ENCODE results near the gene TECTB. TPM values are rescaled to one million over a fixed set of nuclear protein-coding genes. Genes with fewer than 3 reads are reported as not detected.
"Not testable (repeated sequence)": the region's sequence is repeated elsewhere in the genome, so short reads cannot be mapped to it uniquely, and the experiment has no call there.

The TECTB gene
- total and polyA plus RNA-seq, 5 experiments from 2014 or later, result not detected

GRCh38 chr10:112250555-112250954, 32.6 kb upstream of the TECTB start:
- DNase-seq, result no peak
- peaks cover 0 to 9% (median 4%) of the 10 kb centered on the region in 5 donors for H3K27me3 Mint-ChIP-seq
- POLR2A ChIA-PET, result no interaction called here

GRCh38 chr10:112251238-112251637, 32.0 kb upstream of the TECTB start:
- Mint-ChIP-seq H3K9me3 (peaks cover 0 to 30% (median 16%) of the 10 kb centered on the region in 9 donors), H3K36me3 (peaks cover 0 to 16% (median 0%) of the 10 kb centered on the region in 3 donors)
- ATAC-seq, POLR2A ChIA-PET, DNase-seq, H3K27me3 Mint-ChIP-seq, H3K4me1 Mint-ChIP-seq, H3K27ac Mint-ChIP-seq, H3K4me3 Mint-ChIP-seq: not testable (repeated sequence)

More at GRCh38 chr10:112250555-112250954, 32.6 kb upstream of the TECTB start:
- no peak overlapping the region for H3K27ac Mint-ChIP-seq
- H3K9me3 Mint-ChIP-seq, result peaks cover 0 to 30% (median 16%) of the 10 kb centered on the region in 9 donors
- no peak for ATAC-seq
- peaks cover 0 to 16% (median 0%) of the 10 kb centered on the region in 3 donors for H3K36me3 Mint-ChIP-seq
- no peak overlapping the region for H3K4me3 Mint-ChIP-seq
- no peaks in the 10 kb centered on the region for H3K4me1 Mint-ChIP-seq

- Mint-ChIP-seq H3K9me3 (peaks cover 0 to 6% (median 0%) of the 10 kb centered on the region in 9 donors), H3K36me3 (no peaks in the 10 kb centered on the region)
- no peak for DNase-seq
Observed at GRCh38 chr10:112258407-112258806, 24.8 kb upstream of the TECTB start.

GRCh38 chr10:112259688-112260087, 23.5 kb upstream of the TECTB start:
- peaks cover 0 to 6% (median 0%) of the 10 kb centered on the region in 9 donors for H3K9me3 Mint-ChIP-seq
- no peaks in the 10 kb centered on the region for H3K36me3 Mint-ChIP-seq
- no peaks in the 10 kb centered on the region for H3K4me1 Mint-ChIP-seq
- no peak overlapping the region for H3K27ac Mint-ChIP-seq
- POLR2A ChIA-PET, result no interaction called here
- H3K4me3 Mint-ChIP-seq, result no peak overlapping the region
- peaks cover 0 to 12% (median 6%) of the 10 kb centered on the region in 5 donors for H3K27me3 Mint-ChIP-seq
- DNase-seq, result no peak
- no peak for ATAC-seq

More at GRCh38 chr10:112258407-112258806, 24.8 kb upstream of the TECTB start:
- Mint-ChIP-seq H3K27ac (no peak overlapping the region), H3K27me3 (peaks cover 0 to 12% (median 9%) of the 10 kb centered on the region in 5 donors), H3K4me1 (no peaks in the 10 kb centered on the region), H3K4me3 (no peak overlapping the region)
- ATAC-seq, result no peak
- POLR2A ChIA-PET, result no interaction called here

- H3K27ac Mint-ChIP-seq, result no peak overlapping the region
- ATAC-seq (no peak), DNase-seq (no peak)
- no peaks in the 10 kb centered on the region for H3K4me1 Mint-ChIP-seq
- H3K27me3 Mint-ChIP-seq, result peaks cover 0 to 12% (median 6%) of the 10 kb centered on the region in 5 donors
- H3K4me3 Mint-ChIP-seq, result no peak overlapping the region
- H3K9me3 Mint-ChIP-seq, result no peaks in the 10 kb centered on the region
- POLR2A ChIA-PET, result no interaction called here
- no peaks in the 10 kb centered on the region for H3K36me3 Mint-ChIP-seq
Observed at GRCh38 chr10:112260831-112261230, 22.4 kb upstream of the TECTB start.

GRCh38 chr10:112261281-112261822, 21.8 kb upstream of the TECTB start:
- H3K27me3 Mint-ChIP-seq, result peaks cover 0 to 12% (median 6%) of the 10 kb centered on the region in 5 donors
- DNase-seq, result no peak
- H3K4me1 Mint-ChIP-seq, result no peaks in the 10 kb centered on the region
- POLR2A ChIA-PET, result no interaction called here
- H3K36me3 Mint-ChIP-seq, result no peaks in the 10 kb centered on the region
- no peak overlapping the region for H3K27ac Mint-ChIP-seq
- H3K4me3 Mint-ChIP-seq, result no peak overlapping the region
- no peak for ATAC-seq
- H3K9me3 Mint-ChIP-seq, result no peaks in the 10 kb centered on the region

GRCh38 chr10:112262546-112262945, 20.7 kb upstream of the TECTB start:
- Mint-ChIP-seq H3K4me1 (no peaks in the 10 kb centered on the region), H3K27ac (no peak overlapping the region), H3K27me3 (peaks cover 0 to 9% (median 6%) of the 10 kb centered on the region in 5 donors), H3K36me3 (no peaks in the 10 kb centered on the region), H3K9me3 (no peaks in the 10 kb centered on the region), H3K4me3 (no peak overlapping the region)
- no peak for DNase-seq
- ATAC-seq, result no peak
- POLR2A ChIA-PET, result no interaction called here

- Mint-ChIP-seq H3K27me3 (peaks cover 1 to 9% (median 6%) of the 10 kb centered on the region in 5 donors), H3K9me3 (no peaks in the 10 kb centered on the region), H3K4me3 (no peak overlapping the region), H3K4me1 (no peaks in the 10 kb centered on the region), H3K36me3 (no peaks in the 10 kb centered on the region), H3K27ac (no peak overlapping the region)
- ATAC-seq (no peak), DNase-seq (no peak)
- POLR2A ChIA-PET, result no interaction called here
Observed at GRCh38 chr10:112265745-112266144, 17.5 kb upstream of the TECTB start.

GRCh38 chr10:112269266-112269665, 13.9 kb upstream of the TECTB start:
- Mint-ChIP-seq H3K9me3 (no peaks in the 10 kb centered on the region), H3K27ac (peak overlapping the region in 1 of 10 donors; percentile 28), H3K4me1 (no peaks in the 10 kb centered on the region), H3K4me3 (no peak overlapping the region), H3K27me3 (peaks cover 1 to 7% (median 4%) of the 10 kb centered on the region in 5 donors), H3K36me3 (no peaks in the 10 kb centered on the region)
- POLR2A ChIA-PET, result no interaction called here
- DNase-seq (no peak), ATAC-seq (no peak)

GRCh38 chr10:112271982-112272381, 11.2 kb upstream of the TECTB start:
- Mint-ChIP-seq H3K27ac (no peak overlapping the region), H3K4me3 (no peak overlapping the region), H3K36me3 (no peaks in the 10 kb centered on the region), H3K9me3 (no peaks in the 10 kb centered on the region), H3K4me1 (no peaks in the 10 kb centered on the region), H3K27me3 (peaks cover 1 to 7% (median 4%) of the 10 kb centered on the region in 5 donors)
- POLR2A ChIA-PET, result no interaction called here
- no peak for DNase-seq
- ATAC-seq, result no peak

GRCh38 chr10:112274831-112275230, 8.4 kb upstream of the TECTB start:
- Mint-ChIP-seq H3K27me3 (peaks cover 2 to 19% (median 10%) of the 10 kb centered on the region in 5 donors), H3K4me3 (no peak overlapping the region), H3K4me1 (no peaks in the 10 kb centered on the region), H3K36me3 (no peaks in the 10 kb centered on the region), H3K9me3 (no peaks in the 10 kb centered on the region), H3K27ac (no peak overlapping the region)
- no peak for DNase-seq
- POLR2A ChIA-PET, result no interaction called here
- no peak for ATAC-seq

GRCh38 chr10:112275512-112276245, 7.5 kb upstream of the TECTB start:
- no peaks in the 10 kb centered on the region for H3K9me3 Mint-ChIP-seq
- DNase-seq (no peak), ATAC-seq (no peak)
- no peak overlapping the region for H3K4me3 Mint-ChIP-seq
- POLR2A ChIA-PET, result interaction anchor here (0.8 kb wide), 1 partner anchor 435 kb away, joined by 3 read pairs; no protein-coding TSS in a partner anchor
- no peaks in the 10 kb centered on the region for H3K36me3 Mint-ChIP-seq
- no peak overlapping the region for H3K27ac Mint-ChIP-seq
- no peaks in the 10 kb centered on the region for H3K4me1 Mint-ChIP-seq
- peaks cover 2 to 28% (median 12%) of the 10 kb centered on the region in 5 donors for H3K27me3 Mint-ChIP-seq

GRCh38 chr10:112278871-112279270, 4.3 kb upstream of the TECTB start:
- peaks cover 0 to 1% (median 0%) of the 10 kb centered on the region in 9 donors for H3K9me3 Mint-ChIP-seq
- no peaks in the 10 kb centered on the region for H3K4me1 Mint-ChIP-seq
- POLR2A ChIA-PET, result no interaction called here
- H3K27me3 Mint-ChIP-seq, result peaks cover 7 to 36% (median 20%) of the 10 kb centered on the region in 5 donors
- no peak overlapping the region for H3K4me3 Mint-ChIP-seq
- H3K27ac Mint-ChIP-seq, result no peak overlapping the region
- H3K36me3 Mint-ChIP-seq, result no peaks in the 10 kb centered on the region
- DNase-seq (no peak), ATAC-seq (no peak)

Data from naive thymus-derived CD8-positive, alpha-beta T cell (primary cell).